SK-N-SH (cell line): ENCODE results near the gene MEA1. TPM values are rescaled to one million over a fixed set of nuclear protein-coding genes. Genes with fewer than 3 reads are reported as not detected.

ENCODE experiments used
- CTCF ChIA-PET: fragments of 300-600, 350-600 bp; formaldehyde crosslinking; extraction: SDS; loops from one replicate; lab custom pipeline; 2021; lab: Yijun Ruan, JAX
- POLR2A ChIA-PET: fragments of 350-600 bp; sonication (Branson Sonifier 250); formaldehyde crosslinking; extraction: SDS; loops from one replicate; lab custom pipeline; 2020; ENCODE audit warnings: antibody characterized with exemption, inconsistent platforms; lab: Yijun Ruan, JAX
- DNase-seq: peaks from one replicate; pipeline ENCODE4 v3.0.0; 2012
- H2AFZ ChIP-seq: fragments of 200-600 bp; sonication (generic); 2 replicates; pipeline ENCODE4 v1.8.1; 2016; ENCODE audit warnings: antibody characterized with exemption, mild to moderate bottlenecking, low read depth
- H3F3A ChIP-seq: fragments of 200-600 bp; sonication (generic); replicated peaks from 2 replicates; pipeline ENCODE3; 2016; ENCODE audit warnings: antibody characterized with exemption, mild to moderate bottlenecking; ENCODE audit not compliant: insufficient read depth
- H3K27ac ChIP-seq, 2 experiments: fragments of 200-500 bp in 1 of 2; fragments of 200-600 bp in 1 of 2; sonication (Bioruptor generic) in 1 of 2; sonication (generic), shearing (Covaris generic) in 1 of 2; 2 replicates each; pipeline versions ENCODE4 v1.5.1 to v1.6.1; 2014 to 2016; ENCODE audit warnings: low read depth in 2 of 2, inconsistent platforms in 1 of 2, low read length in 1 of 2, mild to moderate bottlenecking in 1 of 2, mixed read lengths in 1 of 2
- H3K27me3 ChIP-seq: fragments of 200-600 bp; sonication (generic), shearing (Covaris generic); 2 replicates; pipeline ENCODE4 v1.6.1; 2016; ENCODE audit warnings: mixed run types; ENCODE audit not compliant: insufficient read depth
- H3K36me3 ChIP-seq, 2 experiments: fragments of 200-500 bp in 1 of 2; fragments of 200-600 bp in 1 of 2; sonication (Bioruptor generic) in 1 of 2; sonication (generic) in 1 of 2; replicated peaks in 1 of 2; 2 replicates each; pipeline versions ENCODE3 to v1.5.1; 2014 to 2016; ENCODE audit warnings: low read length in 1 of 2, mild to moderate bottlenecking in 1 of 2; ENCODE audit not compliant: insufficient read depth in 2 of 2, control insufficient read depth in 1 of 2
- H3K4me1 ChIP-seq, 2 experiments: fragments of 200-500 bp in 1 of 2; fragments of 200-600 bp in 1 of 2; sonication (Bioruptor generic) in 1 of 2; sonication (generic), shearing (Covaris generic) in 1 of 2; 2 replicates each; pipeline versions ENCODE4 v1.5.1 to v1.6.1; 2014 to 2016; ENCODE audit warnings: low read depth in 1 of 2, low read length in 1 of 2, mixed run types in 1 of 2; ENCODE audit not compliant: insufficient read depth in 2 of 2, control insufficient read depth in 1 of 2
- H3K4me2 ChIP-seq: fragments of 200-600 bp; sonication (generic), shearing (Covaris generic); 2 replicates; pipeline ENCODE4 v1.6.1; 2017; ENCODE audit warnings: mixed run types
- H3K4me3 ChIP-seq, 2 experiments: fragments of 200-500 bp in 1 of 2; fragments of 200-600 bp in 1 of 2; sonication (Bioruptor generic) in 1 of 2; sonication (generic), shearing (Covaris generic) in 1 of 2; 2 replicates each; pipeline versions ENCODE4 v1.5.1 to v1.8.1; 2014 to 2016; ENCODE audit warnings: low read depth in 2 of 2, inconsistent platforms in 1 of 2, low read length in 1 of 2, mild to moderate bottlenecking in 1 of 2, mixed read lengths in 1 of 2, moderate library complexity in 1 of 2
- H3K79me2 ChIP-seq: fragments of 200-600 bp; sonication (generic); 2 replicates; pipeline ENCODE4 v1.8.1; 2017; ENCODE audit warnings: mild to moderate bottlenecking; ENCODE audit not compliant: insufficient read depth
- H3K9ac ChIP-seq: fragments of 200-600 bp; sonication (generic); 2 replicates; pipeline ENCODE4 v1.6.1; 2017; ENCODE audit warnings: mixed run types
- H3K9me2 ChIP-seq: fragments of 200-600 bp; sonication (generic); 2 replicates; pipeline ENCODE4 v1.6.1; 2017; ENCODE audit warnings: mixed run types
- H3K9me3 ChIP-seq: fragments of 200-600 bp; sonication (generic); 2 replicates; pipeline ENCODE4 v1.6.1; 2017; ENCODE audit warnings: mixed run types, mild to moderate bottlenecking, moderate library complexity
- H4K20me1 ChIP-seq: fragments of 200-600 bp; sonication (generic); 2 replicates; pipeline ENCODE4 v1.6.1; 2017; ENCODE audit warnings: mild to moderate bottlenecking, mixed run types; ENCODE audit not compliant: insufficient read depth
- CHD2 ChIP-seq: fragments of 150-350 bp; IDR thresholded peaks from 2 replicates; pipeline ENCODE4 v1.6.1; 2018; ENCODE audit warnings: low read length; ENCODE audit not compliant: partially characterized antibody
- EP300 ChIP-seq, 2 experiments: IDR thresholded peaks; 2 replicates each; pipeline versions ENCODE4 v1.4.0 to v1.6.1; 2012; ENCODE audit warnings: borderline replicate concordance in 1 of 2, low read depth in 1 of 2, low read length in 1 of 2
- FOXJ3 ChIP-seq: sonication (generic); formaldehyde crosslinking; IDR thresholded peaks from 2 replicates; pipeline ENCODE4 v1.5.1; 2020; ENCODE audit warnings: mild to moderate bottlenecking, missing genetic modification reagents
- GABPA ChIP-seq: IDR thresholded peaks from 2 replicates; pipeline ENCODE4 v1.4.0; 2012; ENCODE audit warnings: low read depth, mild to moderate bottlenecking
- MXI1 ChIP-seq: IDR thresholded peaks from 2 replicates; pipeline ENCODE4 v1.6.1; 2012; ENCODE audit warnings: mild to moderate bottlenecking, low read depth, low read length, improper control_type of control experiment
- NRF1 ChIP-seq: IDR thresholded peaks from 2 replicates; pipeline ENCODE4 v1.6.1; 2012; ENCODE audit warnings: low read depth, mild to moderate bottlenecking, low read length
- POLR2AphosphoS5 ChIP-seq: IDR thresholded peaks from 2 replicates; pipeline ENCODE4 v1.6.1; 2012; ENCODE audit warnings: low read depth, low read length
- RAD21 ChIP-seq: IDR thresholded peaks from 2 replicates; pipeline ENCODE4 v1.6.1; 2012; ENCODE audit warnings: mild to moderate bottlenecking, low read length
- SIN3A ChIP-seq: IDR thresholded peaks from 2 replicates; pipeline ENCODE4 v1.6.1; 2012; ENCODE audit warnings: low read depth, mild to moderate bottlenecking, low read length, moderate library complexity, borderline replicate concordance
- SMC3 ChIP-seq: IDR thresholded peaks from 2 replicates; pipeline ENCODE4 v1.6.1; 2012; ENCODE audit warnings: low read depth, low read length, improper control_type of control experiment
- TEAD4 ChIP-seq: IDR thresholded peaks from 2 replicates; pipeline ENCODE4 v1.4.0; 2012; ENCODE audit warnings: mild to moderate bottlenecking, borderline replicate concordance; ENCODE audit not compliant: insufficient read depth
- WGBS: methylation state at CpG from one replicate; pipeline ENCODE4 v1.1.6; 2017; ENCODE audit warnings: low lambda C conversion rate; 5-methylcytosine and 5-hydroxymethylcytosine counted together
- polyA plus RNA-seq, 3 experiments: library from polyadenylated mRNA; depleted of rRNA; stranded (reverse); fragments of >200 nt; gene quantifications; 2 replicates each; pipeline ENCODE4 v1.2.3, GENCODE V29; 2012
- TF ChIP-seq, protein P1 (sequence below): IDR thresholded peaks from 2 replicates; pipeline ENCODE4 v1.4.0; 2012; ENCODE audit warnings: low read depth, borderline replicate concordance
- TF ChIP-seq, protein P2 (sequence below): fragments of 150-350 bp; IDR thresholded peaks from 2 replicates; pipeline ENCODE4 v1.6.1; 2017; ENCODE audit warnings: antibody characterized with exemption, low read length, low read depth, borderline replicate concordance
- TF ChIP-seq, protein P3 (sequence below): IDR thresholded peaks from 2 replicates; pipeline ENCODE4; 2012
- TF ChIP-seq, protein P4 (sequence below): fragments of 150-350 bp; IDR thresholded peaks from 2 replicates; pipeline ENCODE4 v1.6.1; 2016; ENCODE audit warnings: mild to moderate bottlenecking, low read depth, low read length

Gene MEA1
- polyA plus RNA-seq, 1 of the 3 experiments (the other 2 are of a cell fraction) = 171 TPM

DNA sequence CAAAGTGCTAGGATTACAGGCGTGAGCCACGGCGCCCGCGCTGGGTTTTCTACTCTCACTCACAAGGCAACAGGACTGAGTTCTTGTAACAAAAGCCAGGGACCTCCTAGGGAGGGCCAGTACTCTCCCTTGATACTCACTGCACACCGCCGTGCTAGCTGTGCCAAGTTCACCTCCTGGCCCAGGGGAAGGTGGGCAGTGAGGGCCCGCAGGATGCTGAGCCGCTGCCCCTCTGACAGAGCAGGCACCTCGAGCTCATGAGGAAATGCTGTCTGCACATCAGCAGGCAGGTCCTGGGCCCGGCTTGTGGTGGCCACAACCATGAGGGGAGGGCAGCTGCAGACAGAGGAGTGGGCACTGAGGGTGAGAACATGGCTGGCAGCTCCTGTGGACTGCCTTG, 46.5 kb downstream of the MEA1 start:
- ChIA-PET CTCF (interaction anchor here (1.3 kb wide), 1 partner anchor 12 kb away, joined by 4 read pairs; the partner anchor contains the start of gene PEX6), POLR2A (no interaction called here)
- Histone ChIP-seq H2AFZ (no peak overlapping the region), H3K9me2 (no peaks in the 10 kb centered on the region), H3F3A (peaks cover 6% of the 10 kb centered on the region), H3K27ac (no peak overlapping the region), H3K79me2 (no peaks in the 10 kb centered on the region), H3K4me3 (no peak overlapping the region), H3K36me3 (peaks cover 0 to 41% of the 10 kb centered on the region in 2 experiments), H4K20me1 (no peaks in the 10 kb centered on the region), H3K9me3 (no peaks in the 10 kb centered on the region), H3K4me1 (peaks cover 0 to 9% of the 10 kb centered on the region in 2 experiments; a peak in 3 of 4 replicates), H3K9ac (no peak overlapping the region), H3K4me2 (no peak overlapping the region), H3K27me3 (no peaks in the 10 kb centered on the region)
- TF ChIP-seq POLR2AphosphoS5 (no peak), FOXJ3 (CRISPR knock-in tag) (no peak), RAD21 (no peak), NRF1 (no peak), GABPA (no peak), CHD2 (no peak), SIN3A (no peak), TEAD4 (no peak), MXI1 (no peak), EP300 (IDR thresholded peaks at IDR 0.05; ENCODE audit: borderline replicate concordance in 1 of 2, low read depth in 1 of 2, low read length in 1 of 2) (no peak), SMC3 (no peak)
- TF ChIP-seq, protein P1, sequence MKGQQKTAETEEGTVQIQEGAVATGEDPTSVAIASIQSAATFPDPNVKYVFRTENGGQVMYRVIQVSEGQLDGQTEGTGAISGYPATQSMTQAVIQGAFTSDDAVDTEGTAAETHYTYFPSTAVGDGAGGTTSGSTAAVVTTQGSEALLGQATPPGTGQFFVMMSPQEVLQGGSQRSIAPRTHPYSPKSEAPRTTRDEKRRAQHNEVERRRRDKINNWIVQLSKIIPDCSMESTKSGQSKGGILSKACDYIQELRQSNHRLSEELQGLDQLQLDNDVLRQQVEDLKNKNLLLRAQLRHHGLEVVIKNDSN = no peak
- TF ChIP-seq, protein P2, sequence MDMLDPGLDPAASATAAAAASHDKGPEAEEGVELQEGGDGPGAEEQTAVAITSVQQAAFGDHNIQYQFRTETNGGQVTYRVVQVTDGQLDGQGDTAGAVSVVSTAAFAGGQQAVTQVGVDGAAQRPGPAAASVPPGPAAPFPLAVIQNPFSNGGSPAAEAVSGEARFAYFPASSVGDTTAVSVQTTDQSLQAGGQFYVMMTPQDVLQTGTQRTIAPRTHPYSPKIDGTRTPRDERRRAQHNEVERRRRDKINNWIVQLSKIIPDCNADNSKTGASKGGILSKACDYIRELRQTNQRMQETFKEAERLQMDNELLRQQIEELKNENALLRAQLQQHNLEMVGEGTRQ = no peak
- TF ChIP-seq, protein P3, sequence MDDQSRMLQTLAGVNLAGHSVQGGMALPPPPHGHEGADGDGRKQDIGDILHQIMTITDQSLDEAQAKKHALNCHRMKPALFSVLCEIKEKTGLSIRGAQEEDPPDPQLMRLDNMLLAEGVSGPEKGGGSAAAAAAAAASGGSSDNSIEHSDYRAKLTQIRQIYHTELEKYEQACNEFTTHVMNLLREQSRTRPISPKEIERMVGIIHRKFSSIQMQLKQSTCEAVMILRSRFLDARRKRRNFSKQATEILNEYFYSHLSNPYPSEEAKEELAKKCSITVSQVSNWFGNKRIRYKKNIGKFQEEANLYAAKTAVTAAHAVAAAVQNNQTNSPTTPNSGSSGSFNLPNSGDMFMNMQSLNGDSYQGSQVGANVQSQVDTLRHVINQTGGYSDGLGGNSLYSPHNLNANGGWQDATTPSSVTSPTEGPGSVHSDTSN = no peak
- TF ChIP-seq, protein P4, sequence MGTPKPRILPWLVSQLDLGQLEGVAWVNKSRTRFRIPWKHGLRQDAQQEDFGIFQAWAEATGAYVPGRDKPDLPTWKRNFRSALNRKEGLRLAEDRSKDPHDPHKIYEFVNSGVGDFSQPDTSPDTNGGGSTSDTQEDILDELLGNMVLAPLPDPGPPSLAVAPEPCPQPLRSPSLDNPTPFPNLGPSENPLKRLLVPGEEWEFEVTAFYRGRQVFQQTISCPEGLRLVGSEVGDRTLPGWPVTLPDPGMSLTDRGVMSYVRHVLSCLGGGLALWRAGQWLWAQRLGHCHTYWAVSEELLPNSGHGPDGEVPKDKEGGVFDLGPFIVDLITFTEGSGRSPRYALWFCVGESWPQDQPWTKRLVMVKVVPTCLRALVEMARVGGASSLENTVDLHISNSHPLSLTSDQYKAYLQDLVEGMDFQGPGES = no peak
- 98% methylated on average over 11 of the region's 11 CpGs for WGBS
- no peak for DNase-seq
